Measurements from ENCODE around the gene FER. TPM values are rescaled to one million over a fixed set of nuclear protein-coding genes. Genes with fewer than 3 reads are reported as not detected.

FER gene
- total and polyA plus RNA-seq, 9 of the 15 experiments (the other 6 are each of a cell fraction or from before 2014, with no cell fraction given): 6.7 to 18.2 (median 8.9) TPM

GRCh38 chr5:108735790-108736189 lies 11.9 kb upstream of the FER start (continued):
- TF ChIP-seq ZBTB40 (IDR thresholded peaks at IDR 0.05) (no peak), ZBTB40 (CRISPR knock-in tag; IDR thresholded peaks at IDR 0.05) (no peak), JUND (IDR thresholded peaks at IDR 0.05; ENCODE audit: borderline replicate concordance, low read depth, low read length) (peak; percentile 85), JUND (tag; IDR thresholded peaks at IDR 0.05; ENCODE audit: borderline replicate concordance, low read depth, low read length) (peak; percentile 72; the same call in 1 of the 3 replicates), HMBOX1 (IDR thresholded peaks at IDR 0.05) (0 out of 2 replicates have a peak, but pooled peaks have one; percentile 37), MITF (IDR thresholded peaks at IDR 0.05) (peak; percentile 63; the same call in 1 of the 2 replicates), NFE2 (IDR thresholded peaks at IDR 0.05; ENCODE audit: low read depth) (peak; percentile 50), HDAC2 (IDR thresholded peaks at IDR 0.05) (peak; percentile 40; the same call in 1 of the 2 replicates), EP300 (IDR thresholded peaks at IDR 0.05; ENCODE audit: low read length) (peak; percentile 87), MAZ (CRISPR knock-in tag; conservative IDR thresholded peaks at IDR 0.05 in 1 of 2, IDR thresholded peaks at IDR 0.05 in 1 of 2) (peak in 1 of 2 experiments; percentile 32; a peak in 1 of 4 replicates), SP1 (CRISPR knock-in tag; IDR thresholded peaks at IDR 0.05) (no peak), MTA1 (IDR thresholded peaks at IDR 0.05; ENCODE audit: borderline replicate concordance) (peak; percentile 75; the same call in 1 of the 2 replicates), DDX20 (tag; IDR thresholded peaks at IDR 0.05; ENCODE audit: low read depth) (0 out of 2 replicates have a peak, but pooled peaks have one; percentile 46), SMARCC2 (IDR thresholded peaks at IDR 0.05; ENCODE audit: low read depth) (peak; percentile 44; the same call in 1 of the 2 replicates), LEF1 (IDR thresholded peaks at IDR 0.05) (peak; percentile 36; the same call in 1 of the 2 replicates), DPF2 (IDR thresholded peaks at IDR 0.05) (peak; percentile 84), ERF (CRISPR knock-in tag; IDR thresholded peaks at IDR 0.05) (no peak), SMC3 (conservative IDR thresholded peaks at IDR 0.05; ENCODE audit: insufficient read depth, low read depth, low read length) (no peak), L3MBTL2 (IDR thresholded peaks at IDR 0.05) (peak; percentile 40; the same call in 1 of the 2 replicates), SOX6 (IDR thresholded peaks at IDR 0.05) (peak; percentile 38; the same call in 1 of the 2 replicates)
